KMS-11 (cell line): ENCODE data around the gene DIS3L2.
"Not testable (repeated sequence)": the region's sequence is repeated elsewhere in the genome, so short reads cannot be mapped to it uniquely, and the experiment has no call there.

Source experiments
- H2AFZ ChIP-seq: fragments of 200-600 bp; sonication (generic); 2 replicates; pipeline ENCODE4 v1.6.1; 2016; ENCODE audit warnings: antibody characterized with exemption, mixed run types, low read depth
- H3K27ac ChIP-seq: fragments of 200-600 bp; sonication (generic); 2 replicates; pipeline ENCODE4 v1.6.1; 2016; ENCODE audit warnings: mild to moderate bottlenecking, mixed run types
- H3K27me3 ChIP-seq: fragments of 200-600 bp; sonication (generic); 2 replicates; pipeline ENCODE4 v1.6.1; 2017; ENCODE audit warnings: mild to moderate bottlenecking, low read depth, mixed run types, moderate library complexity; ENCODE audit not compliant: insufficient read depth
- H3K36me3 ChIP-seq: fragments of 200-600 bp; sonication (generic); 2 replicates; pipeline ENCODE4 v1.6.1; 2017; ENCODE audit warnings: mild to moderate bottlenecking, mixed run types; ENCODE audit not compliant: insufficient read depth
- H3K4me1 ChIP-seq: fragments of 200-600 bp; sonication (generic); 2 replicates; pipeline ENCODE4 v1.6.1; 2016; ENCODE audit warnings: mild to moderate bottlenecking, low read depth, mixed run types; ENCODE audit not compliant: poor library complexity, severe bottlenecking
- H3K4me2 ChIP-seq: fragments of 200-600 bp; sonication (generic); 2 replicates; pipeline ENCODE4 v1.7.0; 2016; ENCODE audit warnings: mild to moderate bottlenecking, mixed run types
- H3K4me3 ChIP-seq: fragments of 200-600 bp; sonication (generic); IDR thresholded peaks from 2 replicates; pipeline ENCODE4 v1.6.1; 2017; ENCODE audit warnings: low read depth, low read length, mixed read lengths; ENCODE audit not compliant: insufficient read depth
- H3K79me2 ChIP-seq: fragments of 200-600 bp; sonication (generic); 2 replicates; pipeline ENCODE4 v1.6.1; 2016; ENCODE audit warnings: low read depth, mixed run types; ENCODE audit not compliant: insufficient read depth
- H3K9ac ChIP-seq: fragments of 200-600 bp; sonication (generic); 2 replicates; pipeline ENCODE4 v1.6.1; 2016; ENCODE audit warnings: mild to moderate bottlenecking, mixed run types
- H4K20me1 ChIP-seq: fragments of 200-600 bp; sonication (generic); 2 replicates; pipeline ENCODE4 v1.6.1; 2016; ENCODE audit warnings: mild to moderate bottlenecking, mixed run types; ENCODE audit not compliant: insufficient read depth
- CTCF ChIP-seq: fragments of 200-600 bp; sonication (generic); conservative IDR thresholded peaks from 2 replicates; pipeline ENCODE4 v1.6.1; 2017; ENCODE audit warnings: low read depth, mild to moderate bottlenecking, antibody characterized with exemption, low read length, moderate library complexity, mixed read lengths

DIS3L2 gene

DNA sequence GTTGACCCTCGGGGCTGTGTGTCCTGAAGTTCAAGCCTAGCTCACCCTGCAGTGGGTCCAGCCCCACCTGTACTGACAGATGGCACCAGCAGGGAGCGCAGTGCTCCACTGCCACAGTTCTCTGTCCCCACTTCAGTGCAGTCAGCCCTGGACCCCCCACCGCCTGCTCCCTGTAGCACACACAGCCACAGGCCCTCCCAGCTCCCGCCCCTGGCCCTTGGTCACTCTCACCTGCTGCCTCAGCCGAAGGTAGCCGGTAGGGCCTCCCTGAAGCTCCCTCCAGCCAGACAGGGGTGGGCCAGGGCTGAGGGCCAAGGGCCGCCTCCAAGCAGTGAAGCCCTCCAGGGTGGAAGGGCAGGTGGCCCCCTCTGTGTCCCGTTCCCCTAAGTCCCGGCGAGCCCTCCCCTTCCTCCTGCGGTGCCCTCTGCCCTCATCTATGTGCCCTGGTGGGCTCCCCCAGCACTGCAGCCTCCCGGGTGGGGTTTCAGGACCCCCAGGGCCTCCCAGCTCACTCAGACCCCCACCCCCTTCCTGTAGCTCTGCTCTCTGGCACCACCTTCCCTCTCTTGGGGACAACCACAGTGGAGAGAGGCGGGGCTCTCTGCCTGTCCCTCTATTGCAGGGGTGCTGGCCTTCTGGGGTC, 406.2 kb downstream of the DIS3L2 start:
- Histone ChIP-seq H3K4me2 (no peak overlapping the region), H3K4me1 (peaks cover 17% of the 10 kb centered on the region), H4K20me1 (no peaks in the 10 kb centered on the region), H3K79me2 (no peaks in the 10 kb centered on the region), H3K27me3 (no peaks in the 10 kb centered on the region), H3K36me3 (no peaks in the 10 kb centered on the region), H2AFZ (no peak overlapping the region), H3K9ac (no peak overlapping the region), H3K4me3 (no peak overlapping the region), H3K27ac (no peak overlapping the region)
- no peak for TF ChIP-seq CTCF

DNA sequence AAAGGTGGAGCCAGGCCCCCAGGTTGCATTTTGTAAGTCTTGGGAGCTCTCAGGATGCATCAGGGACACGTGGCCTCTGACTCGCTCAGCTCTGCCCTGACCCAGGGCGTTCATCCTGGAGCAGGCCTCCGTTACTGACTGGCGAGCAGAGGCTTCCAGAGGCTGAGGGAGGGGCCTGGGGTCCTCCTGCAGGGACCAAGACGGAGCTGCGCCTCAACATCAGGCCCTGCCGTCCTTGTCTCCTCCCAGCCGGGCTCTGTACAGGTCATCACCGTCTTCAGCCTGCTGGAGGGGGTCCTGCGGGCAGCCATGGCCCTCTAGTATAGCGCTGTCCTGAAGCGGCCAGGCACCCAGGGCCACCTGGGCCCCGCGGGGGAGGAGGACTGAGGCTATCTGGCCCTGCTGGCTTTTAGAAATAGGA, 406.8 kb downstream of the DIS3L2 start:
- Histone ChIP-seq H3K27me3 (no peaks in the 10 kb centered on the region), H3K4me3 (no peak overlapping the region), H2AFZ (no peak overlapping the region), H3K9ac (no peak overlapping the region), H3K4me2 (no peak overlapping the region), H3K4me1 (peaks cover 11% of the 10 kb centered on the region), H3K79me2 (no peaks in the 10 kb centered on the region), H3K27ac (no peak overlapping the region), H3K36me3 (no peaks in the 10 kb centered on the region), H4K20me1 (no peaks in the 10 kb centered on the region)
- TF ChIP-seq CTCF = no peak

DNA sequence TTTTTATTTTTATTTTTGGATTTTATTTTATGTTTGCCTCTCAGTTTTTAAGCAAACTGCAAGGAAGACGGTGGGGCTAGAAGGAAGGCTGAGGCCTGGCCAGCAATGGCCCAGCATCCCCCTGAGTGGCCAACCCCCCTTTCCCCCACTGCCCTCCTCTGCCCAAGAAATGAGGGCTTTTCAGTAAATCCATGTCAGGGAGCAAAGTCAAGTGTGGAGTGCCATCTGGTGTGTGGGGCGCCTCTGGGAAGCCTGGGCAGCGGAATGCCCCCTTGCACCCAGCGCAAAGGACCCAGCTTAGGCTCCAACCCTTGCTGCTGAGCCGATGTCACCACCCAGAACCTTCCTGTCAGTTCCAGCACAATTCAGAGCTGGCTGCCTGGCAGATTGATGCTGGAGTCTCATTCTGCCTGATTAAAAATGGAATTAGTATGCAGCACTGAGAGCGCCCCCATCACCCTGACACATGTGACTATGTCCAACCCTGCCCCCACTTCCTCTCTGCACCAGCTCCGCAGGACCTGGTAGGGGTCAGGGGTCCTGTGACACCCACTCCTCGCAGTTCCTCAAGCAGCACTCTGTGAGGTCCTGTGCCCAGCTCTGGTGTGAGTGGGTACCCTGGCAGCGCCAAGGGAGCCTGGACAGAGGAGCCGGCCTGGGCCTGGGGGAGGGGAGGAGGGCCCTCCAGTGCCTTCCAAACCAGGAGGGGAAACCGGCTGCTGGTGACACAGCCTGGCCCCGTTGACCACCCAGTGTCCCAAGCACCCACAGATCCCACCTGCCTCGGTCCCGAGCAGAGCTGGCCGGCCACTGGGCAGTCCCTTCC, 407.8 kb downstream of the DIS3L2 start:
- Histone ChIP-seq H3K4me1 (peaks cover under 1% of the 10 kb centered on the region), H3K4me3 (no peak overlapping the region), H3K79me2 (no peaks in the 10 kb centered on the region), H4K20me1 (no peaks in the 10 kb centered on the region), H2AFZ (no peak overlapping the region), H3K4me2 (no peak overlapping the region), H3K9ac (no peak overlapping the region), H3K27ac (no peak overlapping the region), H3K36me3 (no peaks in the 10 kb centered on the region), H3K27me3 (no peaks in the 10 kb centered on the region)
- TF ChIP-seq CTCF = no peak

GRCh38 chr2:232370007-232370406, 408.5 kb downstream of the DIS3L2 start:
- H3K4me3 ChIP-seq, H3K27ac ChIP-seq, H4K20me1 ChIP-seq, H3K4me1 ChIP-seq, H3K36me3 ChIP-seq, H2AFZ ChIP-seq, H3K27me3 ChIP-seq, H3K9ac ChIP-seq, H3K4me2 ChIP-seq, H3K79me2 ChIP-seq: not testable (repeated sequence)
